Measurements from ENCODE around the gene DNAJC8.

DNA sequence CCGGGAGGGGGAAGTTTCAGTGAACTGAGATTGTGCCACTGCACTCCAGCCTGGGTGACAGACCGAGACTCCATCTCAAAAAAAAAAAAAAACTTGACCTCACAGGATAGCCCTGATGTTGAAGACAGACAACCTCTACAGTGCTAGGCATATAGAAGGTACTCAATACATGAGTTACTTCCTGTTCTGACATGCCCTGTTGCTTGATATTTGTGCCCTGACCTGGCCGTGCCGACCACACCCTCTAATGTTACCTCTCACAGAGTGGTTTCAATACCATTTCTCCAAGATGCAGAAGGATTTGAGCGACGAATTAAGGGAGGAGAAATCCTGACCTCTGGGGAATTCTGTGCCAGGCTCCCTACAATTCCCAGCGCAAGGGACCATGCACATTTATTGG lies 61.6 kb downstream of the DNAJC8 start:
- TF ChIP-seq, protein P1, sequence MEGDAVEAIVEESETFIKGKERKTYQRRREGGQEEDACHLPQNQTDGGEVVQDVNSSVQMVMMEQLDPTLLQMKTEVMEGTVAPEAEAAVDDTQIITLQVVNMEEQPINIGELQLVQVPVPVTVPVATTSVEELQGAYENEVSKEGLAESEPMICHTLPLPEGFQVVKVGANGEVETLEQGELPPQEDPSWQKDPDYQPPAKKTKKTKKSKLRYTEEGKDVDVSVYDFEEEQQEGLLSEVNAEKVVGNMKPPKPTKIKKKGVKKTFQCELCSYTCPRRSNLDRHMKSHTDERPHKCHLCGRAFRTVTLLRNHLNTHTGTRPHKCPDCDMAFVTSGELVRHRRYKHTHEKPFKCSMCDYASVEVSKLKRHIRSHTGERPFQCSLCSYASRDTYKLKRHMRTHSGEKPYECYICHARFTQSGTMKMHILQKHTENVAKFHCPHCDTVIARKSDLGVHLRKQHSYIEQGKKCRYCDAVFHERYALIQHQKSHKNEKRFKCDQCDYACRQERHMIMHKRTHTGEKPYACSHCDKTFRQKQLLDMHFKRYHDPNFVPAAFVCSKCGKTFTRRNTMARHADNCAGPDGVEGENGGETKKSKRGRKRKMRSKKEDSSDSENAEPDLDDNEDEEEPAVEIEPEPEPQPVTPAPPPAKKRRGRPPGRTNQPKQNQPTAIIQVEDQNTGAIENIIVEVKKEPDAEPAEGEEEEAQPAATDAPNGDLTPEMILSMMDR (IDR thresholded peaks at IDR 0.05) = no peak
- TF ChIP-seq POLR2A (IDR thresholded peaks at IDR 0.05) = no peak
